ENCODE data around the gene ROR1. TPM values are rescaled to one million over a fixed set of nuclear protein-coding genes. Genes with fewer than 3 reads are reported as not detected.

ROR1 gene
- total and polyA plus RNA-seq, 2 of the 13 experiments (the other 11 are each of a cell fraction or from before 2014, with no cell fraction given), result 0.58 to 2.3 TPM

DNA sequence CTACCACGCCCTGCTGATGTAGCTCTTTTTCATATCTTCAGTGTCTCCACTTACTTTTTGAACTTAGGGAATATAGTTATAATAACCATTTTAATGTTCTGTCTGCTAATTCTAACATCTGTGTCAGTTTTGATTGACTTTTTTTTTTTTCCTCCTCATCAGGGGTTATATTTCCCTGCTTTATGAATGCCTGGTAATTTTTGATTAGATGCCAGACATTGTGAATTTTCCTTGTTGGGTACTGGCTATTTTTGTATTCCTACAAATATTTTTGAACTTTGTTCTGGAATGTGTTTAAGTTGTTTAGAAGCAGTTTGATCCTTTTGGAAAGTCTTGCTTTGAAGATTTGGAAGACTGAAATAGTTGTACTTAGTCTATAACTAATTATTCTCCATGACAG lies 82.1 kb downstream of the ROR1 start (continued):
- TF ChIP-seq, protein P1, sequence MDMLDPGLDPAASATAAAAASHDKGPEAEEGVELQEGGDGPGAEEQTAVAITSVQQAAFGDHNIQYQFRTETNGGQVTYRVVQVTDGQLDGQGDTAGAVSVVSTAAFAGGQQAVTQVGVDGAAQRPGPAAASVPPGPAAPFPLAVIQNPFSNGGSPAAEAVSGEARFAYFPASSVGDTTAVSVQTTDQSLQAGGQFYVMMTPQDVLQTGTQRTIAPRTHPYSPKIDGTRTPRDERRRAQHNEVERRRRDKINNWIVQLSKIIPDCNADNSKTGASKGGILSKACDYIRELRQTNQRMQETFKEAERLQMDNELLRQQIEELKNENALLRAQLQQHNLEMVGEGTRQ (IDR thresholded peaks at IDR 0.05; ENCODE audit: low read depth, low read length), result no peak
- TF ChIP-seq, protein P1 (CRISPR knock-in tag; IDR thresholded peaks at IDR 0.05; ENCODE audit: borderline replicate concordance), result no peak
- TF ChIP-seq ELF4 (CRISPR knock-in tag; IDR thresholded peaks at IDR 0.05; ENCODE audit: borderline replicate concordance), result no peak
- TF ChIP-seq, protein P2, sequence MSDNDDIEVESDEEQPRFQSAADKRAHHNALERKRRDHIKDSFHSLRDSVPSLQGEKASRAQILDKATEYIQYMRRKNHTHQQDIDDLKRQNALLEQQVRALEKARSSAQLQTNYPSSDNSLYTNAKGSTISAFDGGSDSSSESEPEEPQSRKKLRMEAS (IDR thresholded peaks at IDR 0.05), result no peak
- no peak for TF ChIP-seq HMG20B (CRISPR knock-in tag; conservative IDR thresholded peaks at IDR 0.05)

DNA sequence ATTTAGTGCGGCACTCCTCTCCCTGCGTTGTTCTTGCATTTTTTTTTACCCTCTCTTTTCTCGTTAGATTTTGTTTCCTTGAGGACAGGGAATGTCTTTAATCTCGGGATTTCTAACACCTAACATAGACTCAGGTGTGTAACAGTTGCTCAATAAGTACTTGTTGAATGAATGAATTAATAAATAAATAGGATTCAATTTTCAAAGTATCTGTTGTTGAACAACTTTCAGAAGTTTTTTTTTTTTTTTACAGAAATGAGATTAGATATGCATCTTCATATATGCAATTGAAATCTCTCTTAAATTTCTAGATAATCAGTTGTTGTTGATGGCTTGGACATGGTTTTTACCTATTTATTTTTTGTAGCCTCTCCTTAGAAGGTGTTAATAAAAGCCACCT lies 83.1 kb downstream of the ROR1 start:
- BruUV-seq (replicated peaks), result no TSS peak
- no peak for ATAC-seq
- H3K4me2 ChIP-seq (ENCODE audit: low read depth, low read length), result no peak overlapping the region
- intact Hi-C loops (cut with micrococcal nuclease; ENCODE audit: unreplicated experiment), result no loop called here
- H3K4me1 ChIP-seq (ENCODE audit: insufficient read depth, low read length), result no peaks in the 10 kb centered on the region
- H3K27ac ChIP-seq (ENCODE audit: extremely low read length, insufficient read depth, low read length), result no peak overlapping the region
- no peaks in the 10 kb centered on the region for H3K9me3 ChIP-seq (ENCODE audit: low read length)
- in situ Hi-C loops (cut with HindIII; ENCODE audit: extremely low pct_ligation_motif_present, low pct_unique_long_range_greater_than_20kb), result no loop called here
- H2AFZ ChIP-seq (ENCODE audit: low read length), result no peak overlapping the region
- 57% methylated on average over 4 of the region's 4 CpGs for WGBS (ENCODE audit: low lambda C conversion rate)
- no peak overlapping the region for H3K9ac ChIP-seq (ENCODE audit: insufficient read depth, low read depth, low read length)
- POLR2A ChIA-PET, result no interaction called here
- H4K20me1 ChIP-seq (ENCODE audit: insufficient read depth, low read length), result no peaks in the 10 kb centered on the region
- no peak overlapping the region for H3K4me3 ChIP-seq (replicated peaks in 1 of 3; ENCODE audit: insufficient read depth in 1 of 3, low read depth in 2 of 3, low read length in 3 of 3)
- no peak for FAIRE-seq
- H3K27me3 ChIP-seq (ENCODE audit: control insufficient read depth in 1 of 2, insufficient read depth in 2 of 2, low read length in 2 of 2), result no peaks in the 10 kb centered on the region
- no peak for DNase-seq (ENCODE audit: low spot score)
- TF ChIP-seq ZNF766 (CRISPR knock-in tag; IDR thresholded peaks at IDR 0.05; ENCODE audit: borderline replicate concordance) (no peak), RELA (CRISPR knock-in tag; IDR thresholded peaks at IDR 0.05) (no peak), ZNF644 (CRISPR knock-in tag; IDR thresholded peaks at IDR 0.05; ENCODE audit: low read depth) (no peak)
- no peaks in the 10 kb centered on the region for H3K79me2 ChIP-seq (ENCODE audit: insufficient read depth, low read length)
- CTCF ChIA-PET (ENCODE audit: low intra/inter-chr PET ratio, low total read pairs), result no interaction called here
- H3K36me3 ChIP-seq (replicated peaks in 1 of 2; ENCODE audit: control insufficient read depth in 1 of 2, insufficient read depth in 2 of 2, low read length in 2 of 2), result no peaks in the 10 kb centered on the region

Measured in HepG2 (cell line).